ENCODE results near the gene JAK1. TPM values are rescaled to one million over a fixed set of nuclear protein-coding genes. Genes with fewer than 3 reads are reported as not detected.
A peak's percentile ranks its signal among the peaks of the same experiment; 100 is the strongest.

The JAK1 gene
- total and polyA plus RNA-seq, 10 donors, result 46.6 to 270 (median 205) TPM

GRCh38 chr1:64836802-64837201 lies 129.5 kb downstream of the JAK1 start:
- H3K36me3 ChIP-seq, result peaks cover 11 to 100% (median 92%) of the 10 kb centered on the region in 6 donors

GRCh38 chr1:64834734-64835133 lies 131.6 kb downstream of the JAK1 start:
- Histone ChIP-seq H3K9me3 (no peaks in the 10 kb centered on the region), H3K4me1 (peaks cover 0 to 4% (median under 1%) of the 10 kb centered on the region in 6 donors), H3K36me3 (peaks cover 11 to 92% (median 75%) of the 10 kb centered on the region in 6 donors), H3K4me3 (no peak overlapping the region), H3K27me3 (replicated peaks in 1 of 7) (no peaks in the 10 kb centered on the region), H3K27ac (no peak overlapping the region)
- TF ChIP-seq, protein P1, sequence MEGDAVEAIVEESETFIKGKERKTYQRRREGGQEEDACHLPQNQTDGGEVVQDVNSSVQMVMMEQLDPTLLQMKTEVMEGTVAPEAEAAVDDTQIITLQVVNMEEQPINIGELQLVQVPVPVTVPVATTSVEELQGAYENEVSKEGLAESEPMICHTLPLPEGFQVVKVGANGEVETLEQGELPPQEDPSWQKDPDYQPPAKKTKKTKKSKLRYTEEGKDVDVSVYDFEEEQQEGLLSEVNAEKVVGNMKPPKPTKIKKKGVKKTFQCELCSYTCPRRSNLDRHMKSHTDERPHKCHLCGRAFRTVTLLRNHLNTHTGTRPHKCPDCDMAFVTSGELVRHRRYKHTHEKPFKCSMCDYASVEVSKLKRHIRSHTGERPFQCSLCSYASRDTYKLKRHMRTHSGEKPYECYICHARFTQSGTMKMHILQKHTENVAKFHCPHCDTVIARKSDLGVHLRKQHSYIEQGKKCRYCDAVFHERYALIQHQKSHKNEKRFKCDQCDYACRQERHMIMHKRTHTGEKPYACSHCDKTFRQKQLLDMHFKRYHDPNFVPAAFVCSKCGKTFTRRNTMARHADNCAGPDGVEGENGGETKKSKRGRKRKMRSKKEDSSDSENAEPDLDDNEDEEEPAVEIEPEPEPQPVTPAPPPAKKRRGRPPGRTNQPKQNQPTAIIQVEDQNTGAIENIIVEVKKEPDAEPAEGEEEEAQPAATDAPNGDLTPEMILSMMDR (IDR thresholded peaks at IDR 0.05 in 8 of 11, conservative IDR thresholded peaks at IDR 0.05 in 3 of 11), result no peak
- TF ChIP-seq POLR2A (IDR thresholded peaks at IDR 0.05) (no peak), POLR2AphosphoS5 (IDR thresholded peaks at IDR 0.05) (no peak)
- DNase-seq, result no peak
- intact Hi-C loops (cut with DNase I; ENCODE audit: low total_unique reads), result no loop called here

More at GRCh38 chr1:64836802-64837201, 129.5 kb downstream of the JAK1 start:
- Histone ChIP-seq H3K4me1 (peaks cover 0 to 7% (median 2%) of the 10 kb centered on the region in 6 donors), H3K27me3 (replicated peaks in 1 of 7) (no peaks in the 10 kb centered on the region), H3K9me3 (no peaks in the 10 kb centered on the region), H3K4me3 (no peak overlapping the region), H3K27ac (no peak overlapping the region)
- TF ChIP-seq, protein P1 (IDR thresholded peaks at IDR 0.05 in 8 of 11, conservative IDR thresholded peaks at IDR 0.05 in 3 of 11), result no peak
- TF ChIP-seq POLR2AphosphoS5 (IDR thresholded peaks at IDR 0.05) (no peak), POLR2A (IDR thresholded peaks at IDR 0.05) (no peak)
- 85 to 94% (median 92%) methylated on average over 8 of the region's 8 CpGs for WGBS, 5 donors
- intact Hi-C loops (cut with DNase I; ENCODE audit: low total_unique reads), result no loop called here
- DNase-seq, result no peak

- Histone ChIP-seq H3K27ac (peak overlapping the region in 1 of 8 donors; percentile 55), H3K27me3 (replicated peaks in 1 of 7) (no peaks in the 10 kb centered on the region), H3K9me3 (no peaks in the 10 kb centered on the region), H3K4me1 (peaks cover 8 to 33% (median 22%) of the 10 kb centered on the region in 6 donors), H3K36me3 (peaks cover 6 to 46% (median 32%) of the 10 kb centered on the region in 6 donors), H3K4me3 (no peak overlapping the region)
- 77 to 95% (median 82%) methylated on average over 5 of the region's 5 CpGs for WGBS, 5 donors
- TF ChIP-seq POLR2A (IDR thresholded peaks at IDR 0.05), result no peak
- TF ChIP-seq, protein P1 (IDR thresholded peaks at IDR 0.05 in 8 of 11, conservative IDR thresholded peaks at IDR 0.05 in 3 of 11), result no peak
- intact Hi-C loops (cut with DNase I; ENCODE audit: low total_unique reads), result no loop called here
- DNase-seq, result no peak
These were observed 136.2 kb downstream of the JAK1 start for GRCh38 chr1:64830030-64830651.

DNA sequence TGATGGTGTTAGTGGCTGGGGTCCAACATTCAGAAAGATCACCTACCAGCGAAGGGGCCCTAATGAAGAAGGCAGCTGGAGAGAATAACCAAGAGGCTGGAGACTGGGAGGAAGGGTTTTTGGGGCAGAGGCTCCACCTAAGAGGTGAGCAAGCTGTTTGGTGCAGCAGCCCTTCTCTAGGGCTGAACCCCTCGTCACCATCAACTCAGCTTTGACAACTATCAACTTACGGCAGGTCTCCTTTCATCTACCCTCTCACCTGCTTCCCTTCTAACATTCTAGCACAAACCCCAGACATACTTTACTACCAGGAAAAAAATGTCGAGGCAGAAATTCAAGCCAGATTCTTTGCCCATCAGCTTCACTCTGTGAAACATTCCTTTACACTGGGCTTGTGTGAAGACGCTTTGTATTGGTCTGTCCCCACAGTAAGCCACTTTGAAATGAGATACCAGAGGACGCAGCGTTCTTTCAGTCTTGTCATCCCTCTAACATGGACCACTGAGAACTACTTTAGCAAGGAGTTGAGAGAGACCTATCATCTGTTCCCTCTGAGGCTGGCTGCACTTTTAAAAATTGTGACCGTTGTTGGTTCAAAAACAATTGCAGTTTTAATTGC lies 136.8 kb downstream of the JAK1 start:
- 80 to 94% (median 88%) methylated on average over 8 of the region's 8 CpGs for WGBS, 5 donors
- intact Hi-C loops (cut with DNase I; ENCODE audit: low total_unique reads), result no loop called here
- peak overlapping the region in 3 of 8 donors; percentile 27 to 56 (median 55) for H3K27ac ChIP-seq

More for the DNA sequence above, 136.8 kb downstream of the JAK1 start:
- peaks cover 8 to 35% (median 22%) of the 10 kb centered on the region in 6 donors for H3K4me1 ChIP-seq
- DNase-seq, result no peak
- H3K4me3 ChIP-seq, result no peak overlapping the region
- peaks cover 4 to 40% (median 26%) of the 10 kb centered on the region in 6 donors for H3K36me3 ChIP-seq
- H3K27me3 ChIP-seq (replicated peaks in 1 of 7), result no peaks in the 10 kb centered on the region
- TF ChIP-seq, protein P1 (IDR thresholded peaks at IDR 0.05 in 8 of 11, conservative IDR thresholded peaks at IDR 0.05 in 3 of 11), result no peak
- peak in 1 of 3 donors; percentile 19 for TF ChIP-seq POLR2AphosphoS5 (IDR thresholded peaks at IDR 0.05)
- no peaks in the 10 kb centered on the region for H3K9me3 ChIP-seq

Data from spleen (tissue), 11 donors.